GM18502 (cell line): ENCODE data around the gene CLEC19A.
"Not testable (repeated sequence)": the region's sequence is repeated elsewhere in the genome, so short reads cannot be mapped to it uniquely, and the experiment has no call there.

Experiments used
- ATAC-seq: cut with Tn5 transposase; IDR thresholded peaks from one replicate; pipeline ENCODE4 v1.9.1; 2021; ENCODE audit warnings: mild to moderate bottlenecking; ENCODE audit not compliant: unreplicated experiment, poor library complexity

Gene CLEC19A

DNA sequence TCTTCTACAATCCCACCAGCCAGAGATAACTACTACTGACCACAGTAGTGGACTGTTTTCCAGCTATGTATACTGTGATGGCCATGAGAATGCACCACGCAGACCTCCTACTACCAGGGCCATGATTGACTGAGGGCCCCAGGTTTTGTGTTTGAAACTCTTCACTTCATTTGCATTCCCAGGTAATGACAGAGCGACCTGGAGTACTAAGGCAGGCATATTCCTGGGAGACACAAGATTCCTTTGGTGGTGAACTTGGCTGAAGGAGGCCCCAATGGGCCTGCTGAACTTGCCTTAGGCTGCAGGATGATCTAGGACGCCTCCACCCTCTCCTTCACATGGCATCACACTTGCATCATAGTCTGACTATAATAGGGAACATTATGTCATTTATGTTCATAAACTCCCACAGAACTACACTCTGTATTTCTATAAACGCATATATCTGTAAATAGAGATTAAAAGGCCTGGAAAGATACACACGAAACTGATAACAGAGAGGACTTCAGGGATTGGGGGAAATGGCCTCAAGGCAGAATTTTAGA lies 30.4 kb downstream of the CLEC19A start:
- ATAC-seq, result no peak

- no peak for ATAC-seq
These were observed 31.3 kb downstream of the CLEC19A start for GRCh38 chr16:19316846-19317245.

DNA sequence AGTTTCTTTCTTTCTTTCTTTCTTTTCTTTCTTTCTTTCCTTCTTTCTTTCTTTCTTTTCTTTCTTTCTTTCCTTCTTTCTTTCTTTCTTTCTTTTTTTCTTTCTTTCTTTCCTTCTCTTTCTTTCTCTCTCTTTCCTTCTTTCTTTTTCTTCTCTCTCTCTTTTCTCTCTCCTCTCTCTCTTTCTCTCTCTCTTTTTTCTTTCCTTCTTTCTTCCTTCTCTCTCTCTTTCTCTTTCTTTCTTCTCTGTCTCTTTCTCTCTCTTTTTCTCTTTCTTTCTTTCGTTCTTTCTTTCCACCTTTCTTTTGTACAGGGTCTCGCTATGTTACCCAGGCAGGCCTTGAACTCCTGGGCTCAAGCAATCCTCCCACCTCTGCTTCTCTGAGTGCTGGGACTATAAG lies 35.7 kb downstream of the CLEC19A start:
- ATAC-seq, result not testable (repeated sequence)

GRCh38 chr16:19323596-19323995 lies 38.1 kb downstream of the CLEC19A start:
- ATAC-seq, result no peak

GRCh38 chr16:19328364-19328763 lies 42.8 kb downstream of the CLEC19A start:
- ATAC-seq, result no peak

- no peak for ATAC-seq
These were observed 44.4 kb downstream of the CLEC19A start for GRCh38 chr16:19329932-19330331.

GRCh38 chr16:19330841-19331397 lies 45.4 kb downstream of the CLEC19A start:
- no peak for ATAC-seq

DNA sequence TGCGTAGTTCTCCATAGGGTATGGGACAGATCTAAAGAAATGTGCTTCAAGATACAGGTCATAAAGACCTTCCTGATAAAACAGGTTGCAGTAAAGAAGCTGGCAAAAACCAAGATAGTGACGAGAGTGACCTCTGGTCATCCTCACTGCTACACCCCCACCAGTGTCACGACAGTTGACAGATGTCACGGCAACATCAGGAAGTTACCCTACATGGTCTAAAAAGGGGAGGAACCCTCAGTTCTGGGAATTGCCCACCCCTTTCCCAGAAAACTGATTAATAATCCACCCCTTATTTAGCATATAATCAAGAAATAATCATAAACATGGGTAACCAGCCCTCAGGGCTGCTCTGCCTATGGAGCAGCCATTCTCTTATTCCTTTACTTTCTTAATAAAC lies 46.3 kb downstream of the CLEC19A start:
- no peak for ATAC-seq

GRCh38 chr16:19338335-19338734 lies 52.8 kb downstream of the CLEC19A start:
- no peak for ATAC-seq

DNA sequence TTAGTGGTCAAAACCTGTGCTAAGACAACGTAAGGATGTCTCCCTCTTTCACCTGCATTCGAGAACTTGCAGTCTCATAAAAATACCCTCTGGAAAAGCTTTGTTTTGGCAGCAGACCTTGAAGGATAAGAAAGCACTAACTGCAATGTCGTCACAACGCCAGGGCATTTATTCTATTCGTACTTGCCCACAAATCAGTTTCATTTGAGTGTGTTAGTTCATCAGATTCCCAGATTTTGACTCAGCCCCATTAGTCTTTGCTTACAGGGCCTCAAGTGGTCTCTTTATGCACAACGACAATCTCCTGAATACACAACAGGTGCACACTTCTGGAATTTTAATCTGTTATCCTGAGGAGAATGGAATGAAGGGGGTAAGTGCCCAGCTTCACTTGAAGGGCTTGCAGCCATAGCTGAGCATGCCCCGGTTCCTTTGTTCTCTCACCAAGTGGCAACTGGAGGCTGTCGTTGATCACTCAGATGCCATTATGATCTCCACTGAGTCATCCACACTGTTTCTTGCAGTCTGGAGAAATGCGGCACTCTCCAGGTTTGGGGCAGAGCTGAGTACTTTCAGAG lies 58.8 kb downstream of the CLEC19A start:
- ATAC-seq, result no peak

DNA sequence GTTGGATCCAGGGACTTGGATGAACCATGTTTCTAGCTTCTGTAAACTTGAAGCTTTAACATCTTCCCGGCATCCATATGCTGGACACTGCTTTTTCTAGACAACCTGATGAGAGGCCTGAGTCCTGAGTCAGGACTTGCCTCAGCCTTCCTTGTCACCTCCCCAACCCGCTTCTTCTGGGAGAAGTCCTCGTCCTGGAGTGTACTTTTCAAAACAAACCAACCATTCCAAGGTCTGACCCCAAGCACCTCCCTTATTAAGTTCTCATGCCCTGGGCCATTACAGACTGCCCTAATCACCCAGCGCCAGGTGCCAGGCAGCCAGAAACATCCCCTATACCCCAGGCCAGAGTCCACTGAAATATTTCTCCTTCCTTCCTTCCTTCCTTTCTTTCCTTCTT lies 59.4 kb downstream of the CLEC19A start:
- no peak for ATAC-seq

DNA sequence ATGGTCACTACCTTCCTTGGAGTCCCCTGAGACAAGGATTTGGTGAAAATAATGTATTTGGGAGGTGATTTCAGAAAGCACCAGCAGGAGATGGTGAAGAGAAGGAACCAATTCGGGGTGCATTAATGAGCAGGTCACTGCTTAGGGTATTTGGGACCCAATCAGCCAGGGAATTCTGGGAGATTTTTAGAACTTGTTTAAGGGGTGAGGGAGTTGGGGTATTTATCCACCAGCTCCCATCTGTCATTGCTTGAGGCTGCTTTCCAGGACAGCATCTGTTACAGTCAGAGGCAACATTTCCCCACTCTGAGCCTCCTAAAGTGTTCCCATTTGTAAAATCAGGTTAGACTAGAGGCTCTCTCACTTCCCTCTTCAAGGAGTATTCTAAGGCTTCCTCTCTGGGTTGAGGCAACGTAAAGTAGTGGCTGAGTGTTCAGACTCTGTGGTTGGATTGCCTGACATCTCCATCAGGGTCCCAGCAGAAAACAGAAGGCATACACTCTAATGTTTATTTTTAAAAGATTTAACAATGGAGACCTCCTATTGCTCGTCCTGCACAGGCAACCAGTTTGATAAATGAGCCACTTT lies 60.9 kb downstream of the CLEC19A start:
- ATAC-seq, result no peak

DNA sequence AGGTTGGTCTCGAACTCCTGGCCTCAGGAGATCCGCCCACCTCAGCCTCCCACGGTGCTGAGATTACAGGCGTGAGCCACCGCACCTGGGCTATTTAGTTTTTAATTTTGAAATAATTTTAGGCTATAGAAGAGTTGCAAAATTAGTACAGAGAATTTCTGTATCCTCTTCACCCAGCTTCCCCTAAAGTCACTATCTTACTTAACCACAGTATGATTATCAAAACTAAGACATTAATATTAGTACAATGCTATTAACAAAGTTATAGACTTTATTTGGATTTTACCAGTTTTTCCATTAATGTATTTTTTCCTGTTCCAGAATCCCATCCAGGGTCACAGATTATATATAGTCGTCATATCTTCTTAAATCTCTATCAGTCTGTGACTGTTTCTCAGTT lies 62.6 kb downstream of the CLEC19A start:
- no peak for ATAC-seq

- ATAC-seq, result no peak
These were observed 63.2 kb downstream of the CLEC19A start for GRCh38 chr16:19348578-19349315.

GRCh38 chr16:19354371-19354770 lies 68.8 kb downstream of the CLEC19A start:
- ATAC-seq, result no peak

GRCh38 chr16:19356024-19356952 lies 70.8 kb downstream of the CLEC19A start:
- ATAC-seq, result no peak

DNA sequence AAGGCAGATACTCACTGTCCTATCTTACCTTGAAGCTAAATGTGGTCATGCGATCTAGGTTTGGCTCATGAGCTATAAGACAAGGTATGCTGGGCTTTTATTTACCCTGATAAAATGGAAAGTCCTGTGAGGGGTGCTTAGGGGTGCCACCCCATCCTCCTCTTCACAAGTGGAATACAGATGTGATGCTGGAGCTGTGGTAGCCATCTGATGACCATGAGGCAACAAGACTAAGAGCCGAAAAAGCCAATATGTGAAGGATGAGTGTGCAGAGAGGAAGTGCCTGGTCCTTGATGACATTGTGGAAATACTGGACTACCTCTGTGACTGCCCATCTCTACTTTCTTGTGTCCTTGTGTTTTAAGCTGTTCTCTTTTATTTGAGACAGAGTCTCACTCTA lies 74.0 kb downstream of the CLEC19A start:
- no peak for ATAC-seq
